ENCODE results near the gene CER1. TPM values are rescaled to one million over a fixed set of nuclear protein-coding genes. Genes with fewer than 3 reads are reported as not detected.

Gene CER1
- total RNA-seq, 2 experiments from 2014 or later = not detected

GRCh38 chr9:14692470-14693250 is 29.9 kb downstream of the CER1 start:
- peak overlapping the region; percentile 79 for H3K27ac Mint-ChIP-seq
- no peaks in the 10 kb centered on the region for H3K9me3 ChIP-seq (ENCODE audit: control insufficient read depth in 1 of 2, insufficient read depth in 1 of 2, low read length in 2 of 2)
- H3K9me3 Mint-ChIP-seq = no peaks in the 10 kb centered on the region
- POLR2A ChIA-PET = interaction anchor here (0.8 kb wide), 1 partner anchor 31 kb away, joined by 3 read pairs; no protein-coding TSS in a partner anchor
- ATAC-seq (ENCODE audit: poor library complexity) (peak; percentile 66), DNase-seq (peak in 4 of 14 experiments; percentile 3 to 52 (median 12))
- peaks cover 9% of the 10 kb centered on the region for H3K36me3 Mint-ChIP-seq (ENCODE audit: low read depth)
- H3K4me1 ChIP-seq (ENCODE audit: insufficient read depth, low read length) = peaks cover 13% of the 10 kb centered on the region
- CTCF ChIA-PET = no interaction called here
- intact Hi-C loops (cut with DNase I, micrococcal nuclease) = no loop called here
- H3K4me3 Mint-ChIP-seq = peak overlapping the region; percentile 96
- peaks cover 14% of the 10 kb centered on the region for H3K36me3 ChIP-seq (ENCODE audit: insufficient read depth, low read length)
- H3K27me3 Mint-ChIP-seq = peaks cover 5% of the 10 kb centered on the region
- H3K27me3 ChIP-seq (ENCODE audit: control insufficient read depth in 1 of 2, insufficient read depth in 2 of 2, low read length in 2 of 2) = no peaks in the 10 kb centered on the region
- TF ChIP-seq CTCF (IDR thresholded peaks at IDR 0.05) = no peak
- H3K4me3 ChIP-seq (ENCODE audit: low read length) = peak overlapping the region; percentile 67
- H3K27ac ChIP-seq (ENCODE audit: low read depth in 1 of 2, low read length in 2 of 2) = no peak overlapping the region
- peaks cover 34% of the 10 kb centered on the region for H3K4me1 Mint-ChIP-seq (ENCODE audit: low read depth)

GRCh38 chr9:14690948-14691730 is 31.4 kb downstream of the CER1 start:
- Histone ChIP-seq H3K9me3 (ENCODE audit: control insufficient read depth in 1 of 2, insufficient read depth in 1 of 2, low read length in 2 of 2) (no peaks in the 10 kb centered on the region), H3K36me3 (ENCODE audit: insufficient read depth, low read length) (peaks cover 14% of the 10 kb centered on the region), H3K4me3 (ENCODE audit: low read length) (no peak overlapping the region), H3K27ac (ENCODE audit: low read depth in 1 of 2, low read length in 2 of 2) (no peak overlapping the region), H3K27me3 (ENCODE audit: control insufficient read depth in 1 of 2, insufficient read depth in 2 of 2, low read length in 2 of 2) (no peaks in the 10 kb centered on the region), H3K4me1 (ENCODE audit: insufficient read depth, low read length) (peaks cover 13% of the 10 kb centered on the region)
- DNase-seq (no peak), ATAC-seq (ENCODE audit: poor library complexity) (no peak)
- Mint-ChIP-seq H3K27ac (no peak overlapping the region), H3K9me3 (no peaks in the 10 kb centered on the region), H3K4me1 (ENCODE audit: low read depth) (peaks cover 34% of the 10 kb centered on the region), H3K36me3 (ENCODE audit: low read depth) (peaks cover 23% of the 10 kb centered on the region), H3K27me3 (no peaks in the 10 kb centered on the region), H3K4me3 (peak overlapping the region; percentile 52)
- ChIA-PET POLR2A (no interaction called here), CTCF (interaction anchor here (1.2 to 1.8 kb wide), 2 partner anchors 10 to 19 kb away, joined by 3 read pairs; no protein-coding TSS in a partner anchor)
- TF ChIP-seq CTCF (IDR thresholded peaks at IDR 0.05) = no peak
- intact Hi-C loops (cut with DNase I, micrococcal nuclease) = no loop called here

- H3K27me3 ChIP-seq (ENCODE audit: control insufficient read depth in 1 of 2, insufficient read depth in 2 of 2, low read length in 2 of 2) = no peaks in the 10 kb centered on the region
- no peak overlapping the region for H3K4me3 ChIP-seq (ENCODE audit: low read length)
- Mint-ChIP-seq H3K27me3 (no peaks in the 10 kb centered on the region), H3K36me3 (ENCODE audit: low read depth) (peaks cover 41% of the 10 kb centered on the region), H3K27ac (no peak overlapping the region), H3K4me1 (ENCODE audit: low read depth) (peaks cover 26% of the 10 kb centered on the region), H3K4me3 (no peak overlapping the region), H3K9me3 (no peaks in the 10 kb centered on the region)
- no peaks in the 10 kb centered on the region for H3K4me1 ChIP-seq (ENCODE audit: insufficient read depth, low read length)
- DNase-seq (no peak), ATAC-seq (ENCODE audit: poor library complexity) (no peak)
- ChIA-PET CTCF (no interaction called here), POLR2A (no interaction called here)
- H3K9me3 ChIP-seq (ENCODE audit: control insufficient read depth in 1 of 2, insufficient read depth in 1 of 2, low read length in 2 of 2) = no peaks in the 10 kb centered on the region
- intact Hi-C loops (cut with DNase I, micrococcal nuclease) = no loop called here
- no peak for TF ChIP-seq CTCF (IDR thresholded peaks at IDR 0.05)
- H3K27ac ChIP-seq (ENCODE audit: low read depth in 1 of 2, low read length in 2 of 2) = no peak overlapping the region
- peaks cover 14% of the 10 kb centered on the region for H3K36me3 ChIP-seq (ENCODE audit: insufficient read depth, low read length)
Measured at GRCh38 chr9:14687042-14687719, 35.4 kb downstream of the CER1 start.
